H9 (cell line): ENCODE data around the gene PPP1R16B. TPM values are rescaled to one million over a fixed set of nuclear protein-coding genes. Genes with fewer than 3 reads are reported as not detected.

Experiments used
- DNase-seq: peaks from one replicate; pipeline ENCODE4 v3.0.0-alpha.2; 2017
- H2AFZ ChIP-seq: one replicate; pipeline ENCODE4 v1.6.1; 2013; ENCODE audit warnings: mild to moderate bottlenecking, low read length, control low read depth, moderate library complexity
- H2AK5ac ChIP-seq: 2 replicates; pipeline ENCODE4 v1.6.1; 2013; ENCODE audit warnings: low read length, control low read depth, mixed read lengths; ENCODE audit not compliant: insufficient read length
- H2BK120ac ChIP-seq: one replicate; pipeline ENCODE4 v1.6.1; 2013; ENCODE audit warnings: low read depth, mild to moderate bottlenecking, low read length, control low read depth, inconsistent platforms; ENCODE audit not compliant: poor library complexity, severe bottlenecking
- H2BK12ac ChIP-seq: 2 replicates; pipeline ENCODE4 v1.6.1; 2013; ENCODE audit warnings: low read length, control low read depth, mixed read lengths, low read depth; ENCODE audit not compliant: insufficient read length
- H2BK15ac ChIP-seq: 2 replicates; pipeline ENCODE4 v1.6.1; 2013; ENCODE audit warnings: low read depth, low read length, control low read depth
- H2BK20ac ChIP-seq: one replicate; pipeline ENCODE4 v1.6.1; 2013; ENCODE audit warnings: low read depth, mild to moderate bottlenecking, low read length, control low read depth, inconsistent platforms; ENCODE audit not compliant: poor library complexity, severe bottlenecking
- H2BK5ac ChIP-seq: 2 replicates; pipeline ENCODE4 v1.6.1; 2013; ENCODE audit warnings: low read length, control low read depth, mixed read lengths; ENCODE audit not compliant: insufficient read length
- H3K14ac ChIP-seq: 2 replicates; pipeline ENCODE4 v1.6.1; 2013; ENCODE audit warnings: low read length, control low read depth; ENCODE audit not compliant: insufficient read depth
- H3K18ac ChIP-seq: 2 replicates; pipeline ENCODE4 v1.6.1; 2013; ENCODE audit warnings: low read depth, mild to moderate bottlenecking, mixed read lengths, low read length, control low read depth; ENCODE audit not compliant: insufficient read length
- H3K23ac ChIP-seq: 2 replicates; pipeline ENCODE4 v1.6.1; 2013; ENCODE audit warnings: low read length, control low read depth, mixed read lengths, low read depth; ENCODE audit not compliant: insufficient read length
- H3K23me2 ChIP-seq: 2 replicates; pipeline ENCODE4 v1.6.1; 2013; ENCODE audit warnings: low read depth, mild to moderate bottlenecking, mixed read lengths, low read length, control low read depth; ENCODE audit not compliant: insufficient read length, poor library complexity, severe bottlenecking
- H3K27ac ChIP-seq: 2 replicates; pipeline ENCODE4 v1.5.1; 2013; ENCODE audit warnings: low read length, control low read depth, mixed read lengths, low read depth; ENCODE audit not compliant: insufficient read length
- H3K27me3 ChIP-seq: 2 replicates; pipeline ENCODE4 v1.6.1; 2013; ENCODE audit warnings: low read length, control low read depth, inconsistent platforms; ENCODE audit not compliant: insufficient read depth
- H3K4ac ChIP-seq: 2 replicates; pipeline ENCODE4 v1.6.1; 2013; ENCODE audit warnings: low read depth, mild to moderate bottlenecking, control low read depth, inconsistent platforms, low read length, moderate library complexity
- H3K4me1 ChIP-seq: 2 replicates; pipeline ENCODE4 v1.6.1; 2013; ENCODE audit warnings: low read length, control low read depth, inconsistent platforms; ENCODE audit not compliant: insufficient read depth
- H3K4me2 ChIP-seq: 2 replicates; pipeline ENCODE4 v1.6.1; 2013; ENCODE audit warnings: low read length, control low read depth, mixed read lengths; ENCODE audit not compliant: insufficient read length, insufficient read depth
- H3K56ac ChIP-seq: 2 replicates; pipeline ENCODE4 v1.6.1; 2013; ENCODE audit warnings: low read depth, mild to moderate bottlenecking, mixed read lengths, low read length, control low read depth; ENCODE audit not compliant: insufficient read length
- H3K79me1 ChIP-seq: 2 replicates; pipeline ENCODE4 v1.6.1; 2013; ENCODE audit warnings: low read depth, mild to moderate bottlenecking, moderate library complexity, low read length, control low read depth, inconsistent platforms; ENCODE audit not compliant: insufficient read depth, poor library complexity, severe bottlenecking
- H3K79me2 ChIP-seq: 2 replicates; pipeline ENCODE4 v1.6.1; 2013; ENCODE audit warnings: low read length, control low read depth, inconsistent platforms; ENCODE audit not compliant: insufficient read depth
- H3K9ac ChIP-seq: 2 replicates; pipeline ENCODE4 v1.6.1; 2013; ENCODE audit warnings: low read length, control low read depth, mixed read lengths; ENCODE audit not compliant: insufficient read length; ENCODE audit errors: extremely low read depth
- H3K9me3 ChIP-seq: one replicate; pipeline ENCODE4 v1.6.1; 2013; ENCODE audit warnings: low read depth, low read length, inconsistent platforms; ENCODE audit not compliant: control insufficient read depth
- H3T11ph ChIP-seq: one replicate; pipeline ENCODE4 v1.6.1; 2013; ENCODE audit warnings: mild to moderate bottlenecking, low read length, control low read depth, inconsistent platforms
- H4K20me1 ChIP-seq: one replicate; pipeline ENCODE4 v1.6.1; 2013; ENCODE audit not compliant: control insufficient read depth, insufficient read length, insufficient read depth
- H4K5ac ChIP-seq: 2 replicates; pipeline ENCODE4 v1.6.1; 2013; ENCODE audit warnings: low read depth, mild to moderate bottlenecking, mixed read lengths, low read length, control low read depth; ENCODE audit not compliant: insufficient read length
- H4K8ac ChIP-seq: replicated peaks from 2 replicates; pipeline ENCODE4 v1.6.1; 2013; ENCODE audit warnings: low read length, control low read depth, mixed read lengths, low read depth; ENCODE audit not compliant: insufficient read length
- H4K91ac ChIP-seq: 2 replicates; pipeline ENCODE4 v1.6.1; 2013; ENCODE audit warnings: low read depth, mild to moderate bottlenecking, moderate library complexity, mixed read lengths, low read length, control low read depth; ENCODE audit not compliant: insufficient read length
- H3K27ac Mint-ChIP-seq, 3 experiments: 2 replicates in 2 of 3; 3 replicates in 1 of 3; pipeline ENCODE4 v1.8.0; 2020 to 2021; ENCODE audit warnings: mixed read lengths in 3 of 3, mild to moderate bottlenecking in 1 of 3, moderate library complexity in 1 of 3
- H3K27me3 Mint-ChIP-seq: 2 replicates; pipeline ENCODE4 v1.8.0; 2021; ENCODE audit warnings: low read depth, mild to moderate bottlenecking, moderate library complexity, mixed read lengths
- H3K36me3 Mint-ChIP-seq, 3 experiments: 2 replicates in 2 of 3; 3 replicates in 1 of 3; pipeline ENCODE4 v1.8.0; 2020 to 2021; ENCODE audit warnings: low read depth in 3 of 3, mixed read lengths in 3 of 3; ENCODE audit not compliant: insufficient read depth in 1 of 3
- H3K4me1 Mint-ChIP-seq, 2 experiments: 2 replicates each; pipeline ENCODE4 v1.8.0; 2020; ENCODE audit warnings: mixed read lengths in 2 of 2
- H3K4me3 Mint-ChIP-seq, 2 experiments: 2 replicates in 1 of 2; 3 replicates in 1 of 2; pipeline ENCODE4 v1.8.0; 2020 to 2021; ENCODE audit warnings: mild to moderate bottlenecking in 2 of 2, mixed read lengths in 2 of 2, moderate library complexity in 1 of 2
- H3K9me3 Mint-ChIP-seq, 2 experiments: 2 replicates in 1 of 2; 3 replicates in 1 of 2; pipeline ENCODE4 v1.8.0; 2020; ENCODE audit warnings: mild to moderate bottlenecking in 2 of 2, mixed read lengths in 2 of 2, moderate library complexity in 1 of 2
- CTCF ChIP-seq: fragments of 200-600 bp; sonication (generic); conservative IDR thresholded peaks from 3 replicates; pipeline ENCODE4 v1.8.0; 2021; ENCODE audit warnings: antibody characterized with exemption, mild to moderate bottlenecking
- WGBS: extraction: QIAGEN DNeasy Blood & Tissue Kit; methylation state at CpG from one replicate; pipeline ENCODE4 v1.1.7; 2013; ENCODE audit warnings: missing lambda C conversion rate, low lambda C conversion rate, mixed read lengths; ENCODE audit not compliant: insufficient read length; ENCODE audit errors: extremely low coverage; 5-methylcytosine and 5-hydroxymethylcytosine counted together
- total RNA-seq: library from RNA; stranded (reverse); gene quantifications from 2 replicates; pipeline ENCODE4 v1.2.1, GENCODE V29; 2021

PPP1R16B gene
- total RNA-seq, 1 experiment from 2014 or later: 8.2 TPM

- Histone ChIP-seq H2BK20ac (no peak overlapping the region), H3K23ac (no peak overlapping the region), H2AK5ac (no peak overlapping the region), H3K4ac (no peak overlapping the region), H3K9me3 (no peaks in the 10 kb centered on the region), H3T11ph (no peak overlapping the region), H4K5ac (no peak overlapping the region), H3K79me2 (no peaks in the 10 kb centered on the region), H3K4me1 (peaks cover 4% of the 10 kb centered on the region; the same call in 1 of the 2 replicates), H4K8ac (no peak overlapping the region), H3K18ac (no peak overlapping the region), H2BK15ac (no peak overlapping the region), H4K20me1 (no peaks in the 10 kb centered on the region), H4K91ac (no peak overlapping the region), H3K27me3 (no peaks in the 10 kb centered on the region), H3K56ac (no peak overlapping the region), H3K9ac (no peak overlapping the region), H3K4me2 (no peak overlapping the region), H3K14ac (0 out of 2 replicates have a peak overlapping the region, but pooled peaks have one; percentile 1), H2BK5ac (no peak overlapping the region), H3K27ac (no peak overlapping the region), H2BK120ac (no peak overlapping the region), H2AFZ (no peak overlapping the region), H3K23me2 (no peaks in the 10 kb centered on the region), H3K79me1 (no peaks in the 10 kb centered on the region), H2BK12ac (no peak overlapping the region)
- Mint-ChIP-seq H3K27me3 (no peaks in the 10 kb centered on the region), H3K36me3 (no peaks in the 10 kb centered on the region), H3K4me3 (no peak overlapping the region), H3K9me3 (no peaks in the 10 kb centered on the region; a peak in 1 of 5 replicates), H3K27ac (peak overlapping the region in 2 of 3 experiments; percentile 5 to 95; a peak in 2 of 7 replicates), H3K4me1 (peaks cover 25 to 30% of the 10 kb centered on the region in 2 experiments)
- TF ChIP-seq CTCF: no peak
- no peak for DNase-seq
- no CpG with 5 or more reads among the region's 12 CpGs for WGBS
Observed at GRCh38 chr20:38870733-38871559, 65.4 kb downstream of the PPP1R16B start.
